MM.1S (cell line): ENCODE results near the gene RNASE8.
A peak's percentile ranks its signal among the peaks of the same experiment; 100 is the strongest.

Experiments
- CTCF ChIP-seq: fragments of 300-600 bp; sonication (generic); IDR thresholded peaks from 2 replicates; pipeline ENCODE4 v1.5.1; 2016; ENCODE audit warnings: antibody characterized with exemption, low read length, mixed read lengths
- EZH2 ChIP-seq: fragments of 300-600 bp; sonication (generic); optimal IDR thresholded peaks from 2 replicates; pipeline ENCODE3; 2017; ENCODE audit warnings: low read depth, mild to moderate bottlenecking, antibody characterized with exemption, low read length, mixed read lengths

GRCh38 chr14:21103710-21104447 lies 46.3 kb downstream of the RNASE8 start:
- no peak for TF ChIP-seq EZH2
- peak; percentile 53 for TF ChIP-seq CTCF
